BE2C (cell line): ENCODE measurements around the gene HACL1.

ENCODE experiments used
- DNase-seq: peaks from one replicate; pipeline ENCODE4 v3.0.0-alpha.2; 2020
- H3K27me3 ChIP-seq: fragments of 250-450 bp; sonication (Bioruptor Pico); 2 replicates; pipeline ENCODE4 v1.5.1; 2020; ENCODE audit warnings: mild to moderate bottlenecking
- H3K36me3 ChIP-seq: fragments of 250-450 bp; sonication (Bioruptor Pico); 2 replicates; pipeline ENCODE4 v1.5.1; 2020; ENCODE audit warnings: mild to moderate bottlenecking
- H3K4me1 ChIP-seq: fragments of 250-450 bp; sonication (Bioruptor Pico); 2 replicates; pipeline ENCODE4 v1.5.1; 2020
- H3K4me3 ChIP-seq: 2 replicates; pipeline ENCODE4 v1.5.1; 2011; ENCODE audit warnings: low read depth, low read length
- H3K9me3 ChIP-seq: fragments of 250-450 bp; sonication (Bioruptor Pico); 2 replicates; pipeline ENCODE4 v1.5.1; 2020
- TF ChIP-seq, protein P1 (sequence below): IDR thresholded peaks from 2 replicates; pipeline ENCODE4 v1.5.1; 2012; ENCODE audit warnings: mild to moderate bottlenecking, low read depth, low read length

Gene HACL1

DNA sequence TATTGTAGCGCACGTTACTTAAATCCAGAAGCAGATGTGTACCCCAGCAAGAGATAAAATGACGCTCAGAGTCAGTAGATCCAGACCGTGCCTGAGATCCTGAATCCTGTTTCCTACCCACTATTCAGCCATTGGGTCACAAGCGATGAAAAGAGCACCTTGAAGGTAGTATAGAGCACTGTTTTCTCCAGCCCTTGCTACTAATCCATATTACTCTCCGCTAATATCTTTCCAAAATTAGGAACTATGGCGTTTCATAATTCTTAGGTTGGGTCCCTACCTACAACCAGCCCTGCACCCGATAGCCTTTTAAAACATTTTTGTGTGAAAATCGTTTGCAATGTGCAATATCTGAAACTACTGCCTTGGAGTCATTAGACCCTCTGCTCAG lies 772 bp upstream of the HACL1 start:
- no peak for DNase-seq
- Histone ChIP-seq H3K4me3 (peak overlapping the region; percentile 91), H3K9me3 (no peaks in the 10 kb centered on the region), H3K27me3 (no peaks in the 10 kb centered on the region), H3K4me1 (no peaks in the 10 kb centered on the region), H3K36me3 (no peaks in the 10 kb centered on the region)
- TF ChIP-seq, protein P1, sequence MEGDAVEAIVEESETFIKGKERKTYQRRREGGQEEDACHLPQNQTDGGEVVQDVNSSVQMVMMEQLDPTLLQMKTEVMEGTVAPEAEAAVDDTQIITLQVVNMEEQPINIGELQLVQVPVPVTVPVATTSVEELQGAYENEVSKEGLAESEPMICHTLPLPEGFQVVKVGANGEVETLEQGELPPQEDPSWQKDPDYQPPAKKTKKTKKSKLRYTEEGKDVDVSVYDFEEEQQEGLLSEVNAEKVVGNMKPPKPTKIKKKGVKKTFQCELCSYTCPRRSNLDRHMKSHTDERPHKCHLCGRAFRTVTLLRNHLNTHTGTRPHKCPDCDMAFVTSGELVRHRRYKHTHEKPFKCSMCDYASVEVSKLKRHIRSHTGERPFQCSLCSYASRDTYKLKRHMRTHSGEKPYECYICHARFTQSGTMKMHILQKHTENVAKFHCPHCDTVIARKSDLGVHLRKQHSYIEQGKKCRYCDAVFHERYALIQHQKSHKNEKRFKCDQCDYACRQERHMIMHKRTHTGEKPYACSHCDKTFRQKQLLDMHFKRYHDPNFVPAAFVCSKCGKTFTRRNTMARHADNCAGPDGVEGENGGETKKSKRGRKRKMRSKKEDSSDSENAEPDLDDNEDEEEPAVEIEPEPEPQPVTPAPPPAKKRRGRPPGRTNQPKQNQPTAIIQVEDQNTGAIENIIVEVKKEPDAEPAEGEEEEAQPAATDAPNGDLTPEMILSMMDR: no peak

DNA sequence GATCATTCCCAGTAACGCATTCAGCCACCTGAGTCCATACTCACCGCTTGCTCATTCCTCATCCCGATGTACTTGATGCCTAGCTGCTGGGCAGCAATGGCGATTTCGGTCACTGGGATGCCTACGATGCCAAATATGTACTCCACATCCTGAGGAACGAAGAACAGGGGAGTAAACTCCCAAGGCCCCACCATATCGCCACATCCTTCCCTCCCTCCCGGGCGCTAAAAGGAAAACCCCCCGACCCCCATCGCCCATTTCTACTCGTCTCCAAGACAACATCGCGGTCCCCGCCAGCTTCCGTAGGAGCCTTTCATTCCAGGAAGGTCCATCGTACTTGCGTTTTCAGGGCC lies 347 bp downstream of the HACL1 start:
- Histone ChIP-seq H3K4me1 (no peaks in the 10 kb centered on the region), H3K9me3 (no peaks in the 10 kb centered on the region), H3K27me3 (no peaks in the 10 kb centered on the region), H3K36me3 (no peaks in the 10 kb centered on the region), H3K4me3 (peak overlapping the region; percentile 91)
- DNase-seq: no peak
- TF ChIP-seq, protein P1: no peak

DNA sequence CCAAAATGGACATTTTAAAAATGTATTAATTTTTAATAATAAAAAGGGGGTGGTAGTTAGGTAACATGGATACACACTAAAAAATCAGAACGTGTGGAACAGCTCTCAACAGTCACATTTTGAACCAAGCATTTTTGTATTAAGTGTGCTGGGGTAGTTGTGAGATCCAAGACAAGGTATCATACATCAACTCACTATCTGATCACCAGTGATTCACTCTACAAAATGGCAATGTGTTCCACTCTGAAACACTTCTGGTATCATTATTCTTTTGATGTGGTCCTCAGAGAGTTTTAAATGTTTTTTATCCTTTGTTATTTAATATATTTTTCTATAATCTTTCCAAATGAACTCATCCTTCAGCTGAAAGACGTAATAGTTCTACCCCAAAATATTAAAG lies 5.4 kb downstream of the HACL1 start:
- Histone ChIP-seq H3K4me1 (no peaks in the 10 kb centered on the region), H3K9me3 (no peaks in the 10 kb centered on the region), H3K4me3 (no peak overlapping the region), H3K27me3 (no peaks in the 10 kb centered on the region), H3K36me3 (no peaks in the 10 kb centered on the region)
- DNase-seq: no peak
- TF ChIP-seq, protein P1: no peak

DNA sequence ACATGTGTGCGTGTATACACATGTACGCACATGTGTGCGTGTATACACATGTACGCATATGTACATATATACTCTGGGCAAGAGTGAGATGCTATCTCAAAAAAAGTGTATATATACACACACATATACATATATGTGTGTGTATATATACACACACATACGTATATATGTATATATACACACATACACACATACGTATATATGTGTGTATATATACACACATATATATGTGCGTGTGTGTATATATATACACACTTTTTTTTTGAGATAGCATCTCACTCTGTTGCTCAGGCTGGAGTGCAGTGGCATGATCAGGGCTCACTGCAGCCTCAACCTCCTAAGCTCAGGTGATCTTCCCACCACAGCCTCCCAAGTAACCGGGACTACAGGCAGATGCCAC lies 8.4 kb downstream of the HACL1 start:
- TF ChIP-seq, protein P1: no peak
- Histone ChIP-seq H3K27me3 (no peaks in the 10 kb centered on the region), H3K4me1 (no peaks in the 10 kb centered on the region), H3K4me3 (no peak overlapping the region), H3K9me3 (no peaks in the 10 kb centered on the region), H3K36me3 (no peaks in the 10 kb centered on the region)
- no peak for DNase-seq

DNA sequence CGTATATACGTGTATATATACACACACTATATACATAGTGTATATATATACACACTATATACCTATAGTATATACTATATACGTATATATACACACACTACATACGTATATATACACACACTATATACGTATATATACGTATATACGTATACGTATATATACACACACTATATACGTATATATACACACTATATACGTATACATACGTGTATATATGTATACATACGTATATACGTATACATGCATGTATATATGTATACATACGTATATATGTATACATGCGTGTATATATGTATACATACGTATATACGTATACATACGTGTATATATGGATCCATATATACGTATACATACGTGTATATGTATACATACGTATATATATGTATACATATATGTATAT lies 9.4 kb downstream of the HACL1 start:
- no peaks in the 10 kb centered on the region for H3K36me3 ChIP-seq
- H3K27me3 ChIP-seq: no peaks in the 10 kb centered on the region
- no peaks in the 10 kb centered on the region for H3K9me3 ChIP-seq
- no peak overlapping the region for H3K4me3 ChIP-seq
- H3K4me1 ChIP-seq: no peaks in the 10 kb centered on the region
- no peak for DNase-seq
- TF ChIP-seq, protein P1: no peak

DNA sequence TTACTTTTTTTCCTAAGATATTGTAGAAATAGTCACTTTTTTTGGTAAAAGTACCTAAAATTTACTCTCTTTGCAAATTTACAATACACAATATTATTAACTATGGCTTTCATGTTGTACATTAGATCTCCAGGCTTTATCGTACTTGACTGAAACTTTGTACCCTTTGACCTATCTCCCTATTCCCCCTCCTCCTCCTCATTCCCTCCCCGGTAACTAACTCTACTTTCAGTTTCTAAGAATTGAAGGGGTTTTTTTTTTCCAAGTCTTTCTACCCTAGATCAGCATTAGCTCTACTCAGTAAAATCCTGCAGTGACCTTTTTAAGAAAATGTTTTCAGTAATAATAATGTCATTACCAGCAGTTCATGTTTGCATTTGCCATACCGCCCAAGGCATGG lies 10.1 kb downstream of the HACL1 start:
- Histone ChIP-seq H3K36me3 (no peaks in the 10 kb centered on the region), H3K4me3 (no peak overlapping the region), H3K9me3 (no peaks in the 10 kb centered on the region), H3K4me1 (no peaks in the 10 kb centered on the region), H3K27me3 (no peaks in the 10 kb centered on the region)
- TF ChIP-seq, protein P1: no peak
- DNase-seq: no peak
